GM21619 (cell line): ENCODE results near the gene TMEM114.

ENCODE experiments used
- ATAC-seq: cut with Tn5 transposase; IDR thresholded peaks from one replicate; pipeline ENCODE4 v1.9.1; 2021; ENCODE audit not compliant: unreplicated experiment

Gene TMEM114

GRCh38 chr16:8551388-8552332 is 38.7 kb downstream of the TMEM114 start:
- no peak for ATAC-seq

GRCh38 chr16:8550728-8551387 is 39.5 kb downstream of the TMEM114 start:
- no peak for ATAC-seq

GRCh38 chr16:8549843-8550412 is 40.4 kb downstream of the TMEM114 start:
- ATAC-seq, result no peak

DNA sequence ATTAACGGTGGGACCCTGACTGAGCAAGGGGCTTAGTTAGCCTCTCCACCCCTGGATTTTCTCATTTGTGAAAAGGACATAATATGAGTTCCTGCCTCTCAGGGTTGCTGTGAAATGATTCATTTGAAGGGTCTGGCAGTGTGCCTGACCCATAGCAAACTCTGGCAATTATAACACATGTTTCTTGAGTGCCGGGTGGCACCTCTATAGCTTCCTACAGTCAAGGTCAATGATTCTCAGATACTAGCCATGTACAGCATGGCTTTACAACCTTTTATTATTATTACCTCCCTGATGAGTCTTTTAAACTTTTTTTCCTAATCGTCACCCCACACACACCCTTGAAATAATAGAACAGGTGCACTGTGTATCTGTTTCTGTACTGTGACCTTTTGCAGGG is 42.1 kb downstream of the TMEM114 start:
- no peak for ATAC-seq

- no peak for ATAC-seq
Observed at GRCh38 chr16:8547762-8548161, 42.5 kb downstream of the TMEM114 start.

GRCh38 chr16:8544406-8544805 is 45.9 kb downstream of the TMEM114 start:
- ATAC-seq, result no peak

GRCh38 chr16:8543258-8543657 is 47.1 kb downstream of the TMEM114 start:
- no peak for ATAC-seq

DNA sequence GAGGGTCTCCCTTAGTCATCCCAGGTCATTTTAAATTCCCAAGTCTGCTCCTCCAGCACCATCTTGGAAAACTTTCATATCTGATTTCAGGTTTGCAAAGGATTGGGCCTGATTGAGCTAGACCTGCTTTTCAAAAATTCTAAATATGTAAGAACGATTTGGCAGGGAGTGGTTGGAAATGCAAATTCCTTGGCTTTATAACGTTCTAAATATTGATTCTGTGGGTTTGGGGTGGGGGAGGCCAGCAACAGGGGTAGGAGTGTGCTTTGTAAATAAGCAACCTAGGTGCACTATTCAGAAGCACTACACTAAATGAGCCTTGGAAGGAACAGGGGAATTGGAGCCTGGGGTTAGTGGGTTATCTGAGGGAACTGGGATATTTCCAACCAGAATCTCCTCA is 47.9 kb downstream of the TMEM114 start:
- ATAC-seq, result no peak

DNA sequence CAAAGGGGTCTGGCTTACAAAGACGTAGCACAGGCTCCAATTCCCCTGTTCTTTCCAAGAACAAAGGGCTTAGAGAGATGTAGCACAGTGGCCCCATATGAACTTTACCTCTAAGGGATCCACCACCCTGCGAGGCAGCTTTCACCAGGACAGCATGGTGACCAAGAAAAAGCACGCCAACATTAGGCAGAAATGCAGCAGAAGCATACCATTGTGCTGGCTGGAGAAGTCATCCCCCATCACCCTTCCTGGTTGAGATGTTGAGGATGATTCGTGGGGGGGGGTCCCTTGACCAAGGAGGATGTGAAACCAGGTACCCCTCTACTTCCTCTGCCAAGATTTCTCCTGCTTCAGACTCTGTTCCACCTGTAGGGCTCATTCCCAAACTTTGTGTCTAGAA is 48.4 kb downstream of the TMEM114 start:
- no peak for ATAC-seq

GRCh38 chr16:8537691-8538342 is 52.5 kb downstream of the TMEM114 start:
- no peak for ATAC-seq

- no peak for ATAC-seq
Observed at GRCh38 chr16:8533509-8533908, 56.8 kb downstream of the TMEM114 start.

GRCh38 chr16:8530752-8531384 is 59.4 kb downstream of the TMEM114 start:
- no peak for ATAC-seq

DNA sequence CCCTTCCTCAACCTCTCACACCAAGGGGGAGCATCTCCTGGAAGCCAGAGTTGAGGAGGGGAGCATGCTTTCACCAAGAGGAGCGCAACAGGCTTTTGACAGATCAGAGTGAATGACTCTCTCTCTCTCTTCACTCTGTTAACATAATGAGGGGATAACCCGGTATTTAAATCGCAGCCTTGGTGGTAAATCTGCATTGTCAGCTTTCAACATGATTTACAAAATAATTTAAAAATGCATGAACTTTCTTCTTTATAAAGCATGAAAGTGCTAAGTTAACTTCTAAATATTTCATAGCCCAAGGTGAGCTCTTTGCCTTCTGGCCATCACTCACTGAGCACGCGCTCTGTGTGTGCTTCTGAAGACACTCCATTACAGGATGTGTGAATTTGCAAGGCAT is 61.8 kb downstream of the TMEM114 start:
- no peak for ATAC-seq

DNA sequence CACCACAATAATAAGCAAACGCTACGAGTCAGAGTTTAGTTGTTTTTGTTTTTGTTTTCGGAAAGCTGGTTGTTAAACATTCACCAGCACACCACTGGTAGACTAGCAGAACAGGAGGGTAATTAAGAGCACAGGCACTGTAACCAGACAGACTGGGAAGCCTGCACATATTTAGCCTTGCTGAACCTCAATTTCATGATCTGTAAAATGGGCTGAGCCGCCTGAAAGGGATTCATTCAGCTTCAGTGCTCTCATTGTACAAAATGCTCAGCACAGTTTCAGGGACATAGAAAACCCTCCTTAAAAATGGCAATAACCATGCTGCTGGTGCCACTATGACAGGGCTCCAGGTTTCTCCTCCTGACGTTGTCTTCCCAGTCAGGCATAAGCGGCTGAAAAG is 66.4 kb downstream of the TMEM114 start:
- no peak for ATAC-seq

DNA sequence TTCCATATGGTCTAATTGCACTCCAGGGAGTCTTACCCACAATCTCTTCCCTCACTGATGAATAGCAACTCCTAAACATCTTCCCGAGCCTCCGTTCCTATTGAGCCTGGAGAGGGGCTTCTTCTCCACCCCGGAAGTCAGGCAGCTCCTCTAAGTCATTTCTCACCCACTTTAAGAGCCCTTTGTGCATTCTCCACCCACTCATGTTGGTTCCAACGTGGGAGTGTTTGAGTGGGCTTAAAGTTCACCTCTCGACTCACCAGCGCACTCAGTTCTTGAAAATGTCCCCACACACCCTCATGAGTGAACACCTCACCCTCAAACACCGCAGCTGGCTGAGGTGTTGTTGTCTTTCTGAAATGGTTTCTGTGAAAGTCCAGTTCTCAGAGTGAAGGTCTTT is 67.6 kb downstream of the TMEM114 start:
- no peak for ATAC-seq

DNA sequence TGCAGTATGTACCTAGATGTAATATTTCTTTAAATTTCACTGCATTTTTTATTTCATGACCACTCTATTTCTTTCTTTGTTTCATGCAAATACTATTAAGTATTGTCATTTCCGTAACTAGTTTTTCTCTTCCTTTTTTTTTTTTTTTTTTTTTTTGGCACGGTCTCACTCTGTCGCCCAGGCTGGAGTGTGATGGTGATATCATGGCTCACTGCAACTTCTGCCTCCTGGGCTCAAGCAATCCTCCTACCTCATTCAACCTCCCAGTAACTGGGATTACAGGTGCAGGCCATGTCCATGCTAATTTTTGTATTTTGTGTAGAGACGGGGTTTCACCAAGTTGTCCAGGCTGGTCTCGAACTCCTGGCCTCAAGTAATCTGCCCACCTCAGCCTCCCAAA is 70.7 kb downstream of the TMEM114 start:
- no peak for ATAC-seq
